Measurements from ENCODE around the gene PRKACG. TPM values are rescaled to one million over a fixed set of nuclear protein-coding genes. Genes with fewer than 3 reads are reported as not detected.

PRKACG gene
- total RNA-seq, 1 donor from 2014 or later = not detected

GRCh38 chr9:69036799-69037198, 22.9 kb upstream of the PRKACG start:
- no peak for TF ChIP-seq CTCF (conservative IDR thresholded peaks at IDR 0.05; ENCODE audit: low read depth, low read length)
- no peak for DNase-seq (ENCODE audit: low read depth)
- H3K4me3 ChIP-seq (ENCODE audit: low read depth, low read length) = peak overlapping the region; percentile 86

GRCh38 chr9:69036309-69036708, 22.4 kb upstream of the PRKACG start:
- no peak for DNase-seq (ENCODE audit: low read depth)
- TF ChIP-seq CTCF (conservative IDR thresholded peaks at IDR 0.05; ENCODE audit: low read depth, low read length) = no peak
- H3K4me3 ChIP-seq (ENCODE audit: low read depth, low read length) = peak overlapping the region; percentile 86

- TF ChIP-seq CTCF (conservative IDR thresholded peaks at IDR 0.05; ENCODE audit: low read depth, low read length) = peak; percentile 96
- no peak for DNase-seq (ENCODE audit: low read depth)
- peak within 1 kb of the TSS; percentile 86 for H3K4me3 ChIP-seq (ENCODE audit: low read depth, low read length)
Observed at GRCh38 chr9:69035438-69036308, 21.8 kb upstream of the PRKACG start, which contains the start of gene FXN. FXN (plus strand) TSS chr9:69035752; CDS start chr9:69035783, 31 bp downstream.

GRCh38 chr9:69034071-69034470, 20.2 kb upstream of the PRKACG start:
- no peak overlapping the region for H3K4me3 ChIP-seq (ENCODE audit: low read depth, low read length)
- TF ChIP-seq CTCF (conservative IDR thresholded peaks at IDR 0.05; ENCODE audit: low read depth, low read length) = no peak
- no peak for DNase-seq (ENCODE audit: low read depth)

- no peak for DNase-seq (ENCODE audit: low read depth)
- no peak overlapping the region for H3K4me3 ChIP-seq (ENCODE audit: low read depth, low read length)
- no peak for TF ChIP-seq CTCF (conservative IDR thresholded peaks at IDR 0.05; ENCODE audit: low read depth, low read length)
Observed at GRCh38 chr9:69030851-69031645, 17.1 kb upstream of the PRKACG start.

GRCh38 chr9:69029535-69029934, 15.6 kb upstream of the PRKACG start:
- no peak for DNase-seq (ENCODE audit: low read depth)
- TF ChIP-seq CTCF (conservative IDR thresholded peaks at IDR 0.05; ENCODE audit: low read depth, low read length) = no peak
- no peak overlapping the region for H3K4me3 ChIP-seq (ENCODE audit: low read depth, low read length)
